Fibroblast of pulmonary artery (primary cell): Measurements from ENCODE around the gene ZNF281.

Experiments used
- DNase-seq: peaks from one replicate; pipeline ENCODE4 v3.0.0-alpha.2; 2010; ENCODE audit warnings: low read depth
- H3K4me3 ChIP-seq: replicated peaks from 2 replicates; pipeline ENCODE4 v1.5.1; 2011; ENCODE audit warnings: low read depth, mild to moderate bottlenecking, control low read depth, low read length, moderate library complexity
- TF ChIP-seq, protein P1 (sequence below): IDR thresholded peaks from 2 replicates; pipeline ENCODE4 v1.5.1; 2011; ENCODE audit warnings: mild to moderate bottlenecking, control low read depth, low read length, inconsistent platforms; ENCODE audit errors: missing control alignments

The ZNF281 gene

DNA sequence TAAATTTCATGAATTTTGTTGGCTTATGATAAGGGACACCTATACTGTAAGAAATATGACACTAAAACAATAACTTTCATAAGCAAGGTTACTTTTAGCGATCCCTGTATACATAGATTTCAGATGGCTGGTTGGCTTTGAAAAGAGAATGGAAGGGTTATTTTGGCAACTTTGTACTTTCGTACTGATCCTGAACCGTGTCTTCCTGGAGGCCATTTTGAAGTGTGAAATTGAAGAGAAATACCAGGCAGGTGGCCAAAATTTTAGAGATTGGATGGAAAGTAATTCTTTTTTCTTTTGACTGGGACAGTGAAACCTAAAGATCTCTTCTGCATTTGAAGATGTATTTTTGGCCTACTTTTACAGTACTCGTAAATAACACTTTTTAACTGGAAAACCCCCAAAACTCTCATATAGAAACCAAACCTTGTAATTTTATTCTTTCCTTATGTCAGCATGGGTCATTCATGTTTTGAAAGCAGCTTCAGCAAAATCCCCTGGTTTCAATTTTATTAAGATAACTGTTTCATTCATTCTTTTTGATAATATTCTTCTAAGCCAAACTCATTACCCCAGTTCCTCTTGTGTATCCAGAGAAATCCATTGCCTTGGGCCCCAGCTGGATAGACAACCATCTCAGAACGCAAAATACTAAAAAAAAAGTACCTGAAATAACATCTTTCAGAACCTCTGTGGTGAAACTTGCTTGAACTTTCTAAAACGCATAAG is 38.4 kb upstream of the ZNF281 start:
- TF ChIP-seq, protein P1, sequence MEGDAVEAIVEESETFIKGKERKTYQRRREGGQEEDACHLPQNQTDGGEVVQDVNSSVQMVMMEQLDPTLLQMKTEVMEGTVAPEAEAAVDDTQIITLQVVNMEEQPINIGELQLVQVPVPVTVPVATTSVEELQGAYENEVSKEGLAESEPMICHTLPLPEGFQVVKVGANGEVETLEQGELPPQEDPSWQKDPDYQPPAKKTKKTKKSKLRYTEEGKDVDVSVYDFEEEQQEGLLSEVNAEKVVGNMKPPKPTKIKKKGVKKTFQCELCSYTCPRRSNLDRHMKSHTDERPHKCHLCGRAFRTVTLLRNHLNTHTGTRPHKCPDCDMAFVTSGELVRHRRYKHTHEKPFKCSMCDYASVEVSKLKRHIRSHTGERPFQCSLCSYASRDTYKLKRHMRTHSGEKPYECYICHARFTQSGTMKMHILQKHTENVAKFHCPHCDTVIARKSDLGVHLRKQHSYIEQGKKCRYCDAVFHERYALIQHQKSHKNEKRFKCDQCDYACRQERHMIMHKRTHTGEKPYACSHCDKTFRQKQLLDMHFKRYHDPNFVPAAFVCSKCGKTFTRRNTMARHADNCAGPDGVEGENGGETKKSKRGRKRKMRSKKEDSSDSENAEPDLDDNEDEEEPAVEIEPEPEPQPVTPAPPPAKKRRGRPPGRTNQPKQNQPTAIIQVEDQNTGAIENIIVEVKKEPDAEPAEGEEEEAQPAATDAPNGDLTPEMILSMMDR, result no peak
- no peak overlapping the region for H3K4me3 ChIP-seq

DNA sequence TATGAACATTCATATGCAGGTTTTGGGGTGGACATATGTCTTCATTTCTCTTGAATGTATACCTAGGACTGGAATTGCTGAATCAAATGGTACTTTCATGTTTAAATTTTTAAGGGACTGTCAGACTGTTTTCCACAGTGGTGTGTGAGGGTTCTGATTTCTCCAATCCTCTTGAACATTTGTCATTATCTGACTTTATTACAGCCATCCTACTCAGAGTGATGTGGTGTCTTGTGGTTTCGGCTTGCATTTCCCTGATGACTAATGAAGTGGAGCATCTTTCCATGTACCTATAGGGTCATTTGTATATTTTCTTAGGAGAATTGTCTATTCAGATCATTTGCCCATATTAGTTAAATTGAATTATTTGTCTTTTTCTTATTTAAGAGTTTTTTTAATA is 35.4 kb upstream of the ZNF281 start:
- H3K4me3 ChIP-seq, result no peak overlapping the region
- no peak for DNase-seq
- TF ChIP-seq, protein P1, result no peak

More for the DNA sequence above, 38.4 kb upstream of the ZNF281 start:
- no peak for DNase-seq

DNA sequence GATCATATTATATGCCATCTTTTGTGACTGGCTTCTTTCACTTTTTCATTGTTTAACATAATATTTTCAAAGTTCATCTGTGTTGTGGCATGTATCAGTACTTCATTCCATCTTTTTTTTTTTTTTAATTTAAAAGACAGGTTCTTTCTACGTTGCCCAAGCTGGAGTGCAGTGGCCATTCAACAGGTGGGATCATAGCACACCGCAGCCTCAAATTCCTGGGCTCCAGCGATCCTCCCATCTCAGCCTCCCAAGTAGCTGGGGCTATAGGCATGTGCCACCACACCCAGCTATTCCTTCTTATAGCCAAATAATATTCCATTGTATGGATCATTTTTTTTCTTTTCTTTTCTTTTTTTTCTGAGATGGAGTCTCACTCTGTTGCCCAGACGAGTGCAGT is 34.6 kb upstream of the ZNF281 start:
- TF ChIP-seq, protein P1, result no peak
- no peak for DNase-seq
- no peak overlapping the region for H3K4me3 ChIP-seq

DNA sequence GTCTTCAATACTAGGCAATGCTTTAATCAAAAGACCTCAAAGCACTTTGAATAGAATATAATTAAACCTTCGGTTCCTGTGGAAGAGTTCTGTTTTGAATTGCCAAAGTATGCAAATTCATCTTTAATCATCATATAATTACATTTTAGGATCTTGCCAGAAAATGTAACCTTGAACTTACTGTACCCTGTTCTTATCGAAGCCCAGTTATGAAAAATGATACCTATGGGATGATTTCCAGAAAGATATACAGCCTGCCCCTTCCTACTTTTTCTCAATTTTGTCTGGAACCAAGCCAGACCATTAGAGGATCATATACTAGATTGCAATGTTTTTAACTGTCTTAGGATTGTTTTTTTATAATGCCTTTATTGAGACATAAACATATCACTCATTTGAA is 34.0 kb upstream of the ZNF281 start:
- no peak for DNase-seq
- TF ChIP-seq, protein P1, result no peak
- no peak overlapping the region for H3K4me3 ChIP-seq

DNA sequence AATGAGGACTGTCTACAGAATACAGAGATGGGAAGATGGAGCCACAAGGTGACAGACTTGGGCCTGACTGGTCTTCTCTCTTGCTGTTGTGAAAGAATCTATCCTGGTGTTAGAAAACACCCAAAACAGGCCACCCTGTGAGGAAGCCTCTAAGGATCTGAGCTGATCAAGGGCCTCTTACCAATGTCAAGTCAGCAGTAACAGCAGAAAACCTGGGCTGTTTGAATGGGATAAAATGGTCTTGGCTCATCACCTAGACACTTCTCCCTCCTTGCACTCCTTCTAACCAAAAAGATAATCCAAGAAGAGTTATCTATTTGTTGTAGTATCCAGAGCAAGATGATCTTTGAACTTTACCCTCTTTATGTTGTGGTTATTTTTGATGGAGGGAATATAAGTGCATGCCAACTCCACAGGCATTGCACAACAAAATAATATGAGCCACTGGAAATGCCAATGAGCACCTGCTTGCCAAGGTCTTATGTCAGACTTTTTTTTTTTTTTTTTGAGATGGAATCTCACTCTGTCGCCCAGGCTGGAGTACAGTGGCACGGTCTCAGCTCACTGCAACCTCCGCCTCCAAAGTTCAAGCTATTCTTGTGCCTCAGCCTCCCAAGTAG is 32.8 kb upstream of the ZNF281 start:
- TF ChIP-seq, protein P1, result no peak
- H3K4me3 ChIP-seq, result no peak overlapping the region
- DNase-seq, result no peak

DNA sequence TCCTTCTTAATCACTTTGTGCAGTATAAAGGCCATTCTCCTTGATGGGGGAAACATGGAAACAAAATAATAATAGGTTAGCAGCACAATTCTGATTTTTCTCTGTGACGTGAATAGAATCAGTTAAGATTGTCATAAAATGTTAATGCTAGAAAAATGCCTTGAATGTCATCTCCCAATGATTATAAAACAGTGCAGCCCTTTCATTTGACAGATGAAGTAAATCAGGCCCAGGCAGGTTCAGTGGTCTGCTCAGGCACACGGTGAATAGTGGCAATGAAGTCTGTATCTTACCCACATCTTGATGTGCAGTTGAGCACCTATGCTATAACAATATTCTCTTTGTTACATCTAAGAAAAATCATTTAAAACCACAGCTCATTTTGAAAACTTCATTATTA is 32.2 kb upstream of the ZNF281 start:
- DNase-seq, result no peak
- TF ChIP-seq, protein P1, result no peak
- no peak overlapping the region for H3K4me3 ChIP-seq
